ENCODE results near the gene ZPBP.
"Not testable (repeated sequence)": the region's sequence is repeated elsewhere in the genome, so short reads cannot be mapped to it uniquely, and the experiment has no call there.

ZPBP gene

GRCh38 chr7:50069613-50070012 is 23.4 kb downstream of the ZPBP start:
- peak overlapping the region; percentile 64 for H3K4me3 Mint-ChIP-seq
- H3K36me3 Mint-ChIP-seq: no peaks in the 10 kb centered on the region
- peaks cover 17% of the 10 kb centered on the region for H3K9me3 Mint-ChIP-seq

DNA sequence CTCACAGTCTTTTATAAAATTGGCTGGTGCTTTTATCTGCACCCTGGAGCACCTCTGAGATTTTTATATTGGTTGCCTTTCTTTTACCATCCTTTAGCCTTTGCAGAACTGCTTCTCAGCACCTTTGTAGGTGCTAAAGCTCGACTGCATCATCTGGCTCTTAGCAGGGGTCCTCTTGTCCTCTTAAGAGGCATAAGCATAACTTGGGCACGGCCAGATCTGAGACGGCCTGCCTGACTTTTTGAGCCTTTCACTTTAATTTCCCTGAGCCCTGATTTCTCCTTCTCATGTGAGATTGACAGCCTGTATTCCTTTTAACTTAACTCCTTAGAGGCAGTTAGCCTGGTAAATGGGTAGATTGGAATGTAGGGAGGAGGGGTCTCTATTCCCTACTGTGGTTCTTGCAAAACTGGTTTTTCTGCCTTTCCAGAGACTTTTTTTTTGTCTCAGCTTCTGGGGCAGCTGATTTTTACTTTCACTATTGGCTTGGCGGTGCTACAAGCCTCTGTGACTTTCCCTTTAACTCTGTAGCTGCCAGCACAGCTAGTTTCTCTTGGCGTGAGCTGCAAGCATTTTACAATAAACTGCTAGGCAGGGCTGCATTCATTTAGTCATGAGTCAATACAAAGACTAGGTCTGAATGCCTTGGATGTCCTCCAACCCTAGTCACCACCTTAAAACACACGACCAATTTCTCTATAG is 24.0 kb downstream of the ZPBP start:
- DNase-seq (ENCODE audit: low spot score in 2 of 2) (no peak), ATAC-seq (peak; percentile 55)
- Mint-ChIP-seq H3K9me3 (peaks cover 15% of the 10 kb centered on the region), H3K4me3 (peak overlapping the region; percentile 64), H3K4me1 (peaks cover 20% of the 10 kb centered on the region), H3K36me3 (no peaks in the 10 kb centered on the region), H3K27ac (peak overlapping the region; percentile 11)

More at GRCh38 chr7:50069613-50070012, 23.4 kb downstream of the ZPBP start:
- peaks cover 20% of the 10 kb centered on the region for H3K4me1 Mint-ChIP-seq
- peak; percentile 49 for ATAC-seq
- H3K27ac Mint-ChIP-seq: peak overlapping the region; percentile 11
- no peak for DNase-seq (ENCODE audit: low spot score in 2 of 2)

DNA sequence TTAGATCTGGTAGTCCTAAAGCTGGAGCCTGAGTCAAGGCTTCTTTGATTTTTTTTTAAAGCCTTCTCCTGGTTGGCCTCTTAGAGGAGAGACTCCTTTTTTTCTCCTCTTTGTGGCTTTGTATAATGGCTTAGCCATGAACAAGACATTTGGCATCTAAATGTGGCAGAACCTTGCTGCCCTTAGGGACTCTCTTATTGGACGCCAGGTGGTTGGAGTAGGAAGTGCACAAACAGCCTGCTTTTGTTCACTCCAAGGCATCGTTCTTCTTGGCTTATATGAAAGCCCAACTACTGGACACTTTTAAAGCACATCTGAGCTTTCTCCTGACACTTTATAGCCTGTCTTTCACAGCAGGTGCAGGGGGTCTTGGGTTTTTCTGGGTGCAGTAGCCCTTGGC is 25.0 kb downstream of the ZPBP start:
- H3K4me3 Mint-ChIP-seq: no peak overlapping the region
- ATAC-seq: no peak
- H3K4me1 Mint-ChIP-seq: peaks cover 20% of the 10 kb centered on the region
- no peak overlapping the region for H3K27ac Mint-ChIP-seq
- peaks cover 8% of the 10 kb centered on the region for H3K9me3 Mint-ChIP-seq
- no peak for DNase-seq (ENCODE audit: low spot score in 2 of 2)
- no peaks in the 10 kb centered on the region for H3K36me3 Mint-ChIP-seq

DNA sequence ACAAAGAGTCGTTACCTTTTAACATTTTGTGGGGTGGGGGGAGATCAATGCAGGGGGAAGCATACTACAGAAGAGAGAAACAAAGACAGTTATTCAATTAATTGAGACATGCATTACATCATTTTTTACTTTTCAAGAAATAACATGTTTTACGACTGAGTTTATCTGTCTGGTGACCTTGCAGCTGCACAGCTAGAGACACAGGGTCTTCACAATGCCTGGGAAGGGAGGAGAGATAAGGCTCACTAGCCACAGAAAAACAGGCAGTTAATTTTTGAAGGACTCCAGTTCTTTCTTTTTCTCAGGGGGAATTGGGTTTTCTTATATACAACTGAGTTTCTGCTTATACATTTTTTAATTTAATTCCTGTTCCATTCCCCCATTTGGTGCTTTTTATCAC is 30.1 kb downstream of the ZPBP start:
- Mint-ChIP-seq H3K27ac (no peak overlapping the region), H3K9me3 (peaks cover 3% of the 10 kb centered on the region), H3K36me3 (no peaks in the 10 kb centered on the region), H3K4me3 (no peak overlapping the region), H3K4me1 (no peaks in the 10 kb centered on the region)
- ATAC-seq (no peak), DNase-seq (ENCODE audit: low spot score in 2 of 2) (no peak)

DNA sequence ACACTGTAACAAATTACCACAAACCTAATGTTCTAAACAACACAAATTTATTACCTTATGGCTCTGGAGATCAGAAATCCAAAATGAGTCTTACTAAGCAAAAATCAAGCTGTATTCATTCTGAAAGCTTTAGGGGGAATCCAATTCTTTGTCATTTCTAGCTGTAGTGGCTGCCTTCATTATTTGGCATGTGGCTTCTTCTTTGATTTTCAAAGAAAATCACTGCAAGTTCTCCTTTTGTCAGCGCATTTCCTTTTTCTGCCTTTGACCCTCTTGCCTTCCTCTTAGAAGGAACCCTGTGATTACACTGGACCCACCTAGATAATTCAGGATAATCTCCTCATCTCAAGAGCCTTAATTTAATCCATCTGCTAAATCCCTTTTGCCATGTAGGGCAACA is 36.9 kb downstream of the ZPBP start:
- H3K36me3 Mint-ChIP-seq: no peaks in the 10 kb centered on the region
- H3K27ac Mint-ChIP-seq: no peak overlapping the region
- no peaks in the 10 kb centered on the region for H3K4me1 Mint-ChIP-seq
- no peak overlapping the region for H3K4me3 Mint-ChIP-seq
- H3K9me3 Mint-ChIP-seq: no peaks in the 10 kb centered on the region
- DNase-seq (ENCODE audit: low spot score in 2 of 2): no peak
- ATAC-seq: no peak

- ATAC-seq (no peak), DNase-seq (ENCODE audit: low spot score in 2 of 2) (no peak)
- H3K36me3 Mint-ChIP-seq: no peaks in the 10 kb centered on the region
- no peaks in the 10 kb centered on the region for H3K4me1 Mint-ChIP-seq
- H3K4me3 Mint-ChIP-seq: no peak overlapping the region
- H3K9me3 Mint-ChIP-seq: peaks cover 4% of the 10 kb centered on the region
- H3K27ac Mint-ChIP-seq: no peak overlapping the region
Measured at GRCh38 chr7:50047716-50048115, 45.3 kb downstream of the ZPBP start.

DNA sequence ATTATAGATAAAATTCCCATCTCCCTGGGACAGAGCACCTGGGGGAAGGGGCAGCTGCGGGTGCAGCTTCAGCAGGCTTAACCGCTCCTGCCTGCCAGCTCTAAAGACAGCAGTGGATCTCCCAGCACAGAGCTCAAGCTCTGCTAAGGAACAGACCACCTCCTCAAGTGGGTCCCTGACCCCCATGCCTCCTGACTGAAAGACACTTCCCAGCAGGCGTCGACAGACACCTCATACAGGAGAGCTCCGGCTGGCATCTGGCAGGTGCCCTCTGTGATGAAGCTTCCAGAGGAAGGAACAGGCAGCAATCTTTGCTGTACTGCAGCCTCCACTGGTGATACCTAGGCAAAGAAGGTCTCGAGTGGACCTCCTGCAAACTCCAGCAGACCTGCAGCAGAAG is 51.9 kb downstream of the ZPBP start:
- DNase-seq (ENCODE audit: low spot score in 2 of 2); H3K4me3 Mint-ChIP-seq; H3K4me1 Mint-ChIP-seq; H3K9me3 Mint-ChIP-seq; H3K36me3 Mint-ChIP-seq; ATAC-seq; H3K27ac Mint-ChIP-seq: not testable (repeated sequence)

DNA sequence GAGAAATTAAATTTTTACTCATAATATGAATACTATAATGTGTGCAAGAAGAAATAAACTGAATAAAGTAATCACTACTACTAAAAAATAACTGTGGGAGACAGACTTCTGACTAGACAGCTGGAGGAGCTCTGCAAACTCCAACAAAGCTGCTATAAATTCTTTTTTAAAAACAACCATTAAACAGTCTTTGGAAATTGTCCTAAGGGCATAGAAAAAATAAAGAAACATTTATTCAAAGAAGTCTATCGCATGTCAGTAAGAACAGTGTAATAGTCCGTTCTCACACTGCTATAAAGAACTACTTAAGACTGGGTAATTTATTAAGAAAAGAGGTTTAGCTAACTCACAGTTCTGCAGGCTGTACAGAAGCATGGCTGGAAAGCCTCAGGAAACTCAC is 56.0 kb downstream of the ZPBP start:
- Mint-ChIP-seq H3K4me3 (no peak overlapping the region), H3K27ac (no peak overlapping the region), H3K4me1 (no peaks in the 10 kb centered on the region), H3K36me3 (no peaks in the 10 kb centered on the region), H3K9me3 (no peaks in the 10 kb centered on the region)
- ATAC-seq: no peak
- no peak for DNase-seq (ENCODE audit: low spot score in 2 of 2)

- DNase-seq (ENCODE audit: low spot score in 2 of 2) (no peak), ATAC-seq (no peak)
- Mint-ChIP-seq H3K9me3 (peaks cover 3% of the 10 kb centered on the region), H3K36me3 (no peaks in the 10 kb centered on the region), H3K4me1 (no peaks in the 10 kb centered on the region), H3K27ac (no peak overlapping the region), H3K4me3 (no peak overlapping the region)
Measured at GRCh38 chr7:50022991-50023390, 70.1 kb downstream of the ZPBP start.

DNA sequence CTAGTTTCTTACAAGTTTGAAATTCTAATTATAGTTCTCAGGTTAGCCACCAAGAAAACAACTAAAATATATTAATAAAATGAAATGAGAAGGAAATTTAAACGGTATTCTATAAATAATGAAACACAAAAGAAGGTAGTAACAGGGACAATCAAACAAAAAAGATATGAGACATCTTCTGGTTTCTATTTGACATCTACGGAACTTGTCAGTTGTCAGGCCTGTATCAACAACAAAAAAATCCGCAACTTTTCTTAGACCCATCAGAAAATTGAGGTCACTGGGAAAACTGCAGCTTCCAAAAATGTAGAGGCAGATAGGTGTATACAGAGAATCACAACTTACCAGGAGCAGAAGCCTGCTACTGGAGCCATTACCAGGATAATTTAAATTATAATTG is 70.6 kb downstream of the ZPBP start:
- no peak for DNase-seq (ENCODE audit: low spot score in 2 of 2)
- Mint-ChIP-seq H3K4me1 (no peaks in the 10 kb centered on the region), H3K27ac (no peak overlapping the region), H3K9me3 (peaks cover 3% of the 10 kb centered on the region), H3K4me3 (no peak overlapping the region), H3K36me3 (no peaks in the 10 kb centered on the region)
- ATAC-seq: no peak

DNA sequence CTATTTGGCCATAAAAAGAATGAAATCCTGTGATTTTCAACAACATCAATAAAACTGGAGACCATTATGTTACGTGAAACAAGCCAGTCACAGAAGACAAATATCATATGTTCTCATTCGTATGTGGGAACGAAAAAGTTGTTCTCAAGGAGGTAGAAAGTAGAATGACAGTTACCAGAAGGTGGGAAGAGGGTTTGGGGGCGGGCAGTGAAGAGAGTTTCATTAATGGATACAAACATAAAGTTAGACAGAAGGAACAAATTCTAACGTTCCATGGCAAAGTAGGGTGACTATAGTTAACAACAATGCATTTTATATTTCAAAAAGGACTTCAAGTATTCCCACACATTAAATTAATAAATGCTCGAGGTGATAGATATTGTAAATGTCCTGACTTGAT is 97.4 kb downstream of the ZPBP start:
- Mint-ChIP-seq H3K9me3 (no peaks in the 10 kb centered on the region), H3K4me3 (no peak overlapping the region), H3K4me1 (no peaks in the 10 kb centered on the region), H3K36me3 (no peaks in the 10 kb centered on the region), H3K27ac (no peak overlapping the region)
- ATAC-seq: no peak
- DNase-seq (ENCODE audit: low spot score in 2 of 2): no peak

GRCh38 chr7:49986191-49986590 is 106.9 kb downstream of the ZPBP start:
- Mint-ChIP-seq H3K4me3 (no peak overlapping the region), H3K9me3 (peaks cover 3% of the 10 kb centered on the region), H3K4me1 (no peaks in the 10 kb centered on the region), H3K27ac (no peak overlapping the region), H3K36me3 (no peaks in the 10 kb centered on the region)
- no peak for ATAC-seq
- DNase-seq (ENCODE audit: low spot score in 2 of 2): no peak

DNA sequence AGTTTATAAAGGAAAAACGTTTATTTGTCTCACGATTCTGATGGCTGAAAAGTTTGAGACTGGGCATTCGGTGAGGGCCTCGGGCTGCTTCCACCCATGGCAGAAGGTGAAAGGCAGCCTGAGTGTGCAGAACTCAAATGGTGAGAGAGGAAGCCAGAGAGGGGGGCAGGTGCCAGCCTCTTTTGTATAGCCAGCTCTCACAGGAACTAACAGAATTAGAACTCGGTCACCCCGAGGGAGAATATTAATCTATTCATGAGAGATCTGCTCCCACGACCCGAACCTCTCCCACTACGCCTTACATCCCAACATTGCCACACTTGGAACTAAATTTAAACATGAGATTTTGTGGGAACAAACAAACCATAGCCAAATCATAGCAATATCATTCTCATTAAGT is 112.6 kb downstream of the ZPBP start:
- ATAC-seq (peak; percentile 58), DNase-seq (ENCODE audit: low spot score in 2 of 2) (peak in 1 of 2 donors; percentile 63)
- no peak overlapping the region for H3K4me3 Mint-ChIP-seq
- no peaks in the 10 kb centered on the region for H3K36me3 Mint-ChIP-seq
- no peaks in the 10 kb centered on the region for H3K4me1 Mint-ChIP-seq
- H3K9me3 Mint-ChIP-seq: no peaks in the 10 kb centered on the region
- H3K27ac Mint-ChIP-seq: no peak overlapping the region

DNA sequence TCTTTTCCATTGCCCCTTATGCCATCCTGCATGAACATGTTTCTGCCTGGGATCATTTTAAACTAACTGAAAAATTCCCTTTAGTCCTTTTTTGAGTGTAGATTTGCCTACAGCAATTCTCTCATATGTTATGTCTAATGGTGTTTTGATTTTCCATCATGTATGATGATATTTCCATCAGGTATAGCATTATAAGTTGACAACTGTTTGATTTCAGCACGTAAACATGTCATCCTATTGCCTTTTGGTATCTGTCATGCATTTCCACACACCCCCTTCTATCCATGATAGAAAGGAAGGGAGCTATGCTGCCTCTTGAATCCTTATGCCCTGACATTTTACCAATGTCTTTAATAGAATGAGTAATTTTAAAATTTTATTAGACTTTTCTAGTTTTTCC is 116.8 kb downstream of the ZPBP start:
- DNase-seq (ENCODE audit: low spot score in 2 of 2) (no peak), ATAC-seq (no peak)
- no peak overlapping the region for H3K27ac Mint-ChIP-seq
- no peaks in the 10 kb centered on the region for H3K36me3 Mint-ChIP-seq
- no peaks in the 10 kb centered on the region for H3K4me1 Mint-ChIP-seq
- H3K4me3 Mint-ChIP-seq: no peak overlapping the region
- H3K9me3 Mint-ChIP-seq: no peaks in the 10 kb centered on the region

GRCh38 chr7:49974035-49974434 is 119.0 kb downstream of the ZPBP start:
- no peak overlapping the region for H3K27ac Mint-ChIP-seq
- H3K36me3 Mint-ChIP-seq: no peaks in the 10 kb centered on the region
- no peak overlapping the region for H3K4me3 Mint-ChIP-seq
- H3K9me3 Mint-ChIP-seq: no peaks in the 10 kb centered on the region
- ATAC-seq (no peak), DNase-seq (ENCODE audit: low spot score in 2 of 2) (no peak)
- H3K4me1 Mint-ChIP-seq: no peaks in the 10 kb centered on the region

DNA sequence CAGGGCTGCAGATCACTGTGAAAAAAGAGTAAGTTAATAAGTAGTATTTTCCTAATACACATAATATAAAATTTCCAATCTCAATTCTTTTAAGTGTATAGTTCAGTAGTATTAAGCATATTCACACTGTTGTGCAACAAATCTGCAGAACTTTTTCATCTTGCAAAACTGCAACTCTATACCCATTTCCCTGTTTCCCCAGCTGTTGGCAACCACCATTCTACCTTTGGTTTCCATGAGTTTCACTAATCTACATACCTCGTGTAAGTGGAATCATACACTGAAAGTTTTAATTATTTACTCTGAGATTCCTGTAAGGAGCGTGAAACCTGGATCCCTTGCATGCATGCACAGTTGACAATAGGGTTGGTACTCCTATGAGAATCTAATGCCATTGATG is 155.4 kb downstream of the ZPBP start:
- Mint-ChIP-seq H3K36me3 (no peaks in the 10 kb centered on the region), H3K27ac (no peak overlapping the region)
- no peak for ATAC-seq

GRCh38 chr7:49931627-49932026 is 161.4 kb downstream of the ZPBP start:
- Mint-ChIP-seq H3K9me3 (peaks cover 10% of the 10 kb centered on the region), H3K4me3 (no peak overlapping the region), H3K36me3 (no peaks in the 10 kb centered on the region), H3K4me1 (no peaks in the 10 kb centered on the region), H3K27ac (no peak overlapping the region)
- no peak for ATAC-seq
- DNase-seq (ENCODE audit: low spot score in 2 of 2): no peak

More for the DNA sequence above, 155.4 kb downstream of the ZPBP start:
- H3K4me1 Mint-ChIP-seq: no peaks in the 10 kb centered on the region
- peaks cover 6% of the 10 kb centered on the region for H3K9me3 Mint-ChIP-seq
- no peak for DNase-seq (ENCODE audit: low spot score in 2 of 2)
- no peak overlapping the region for H3K4me3 Mint-ChIP-seq
